Hepatocyte (in vitro differentiated cells): ENCODE data around the gene RHOF. TPM values are rescaled to one million over a fixed set of nuclear protein-coding genes. Genes with fewer than 3 reads are reported as not detected.

ENCODE experiments used
- DNase-seq: peaks from one replicate; pipeline ENCODE4 v3.0.0-alpha.2; 2016; ENCODE audit warnings: low spot score
- H2AFZ ChIP-seq: fragments of 200-600 bp; sonication (generic); 2 replicates; pipeline ENCODE4 v1.6.0; 2016; ENCODE audit warnings: antibody characterized with exemption, mild to moderate bottlenecking
- H3K27ac ChIP-seq: fragments of 200-600 bp; sonication (generic); 2 replicates; pipeline ENCODE4 v1.5.1; 2016; ENCODE audit warnings: mild to moderate bottlenecking
- H3K27me3 ChIP-seq: fragments of 200-600 bp; sonication (generic); 2 replicates; pipeline ENCODE4 v1.6.1; 2016
- H3K36me3 ChIP-seq: fragments of 200-600 bp; sonication (generic); replicated peaks from 2 replicates; pipeline ENCODE4 v1.5.1; 2016; ENCODE audit warnings: low read depth; ENCODE audit not compliant: insufficient read depth
- H3K4me1 ChIP-seq: fragments of 200-600 bp; sonication (generic); 2 replicates; pipeline ENCODE4 v1.5.1; 2016; ENCODE audit warnings: mild to moderate bottlenecking, moderate library complexity; ENCODE audit not compliant: insufficient read depth
- H3K4me2 ChIP-seq: fragments of 200-600 bp; sonication (generic); 2 replicates; pipeline ENCODE4 v1.6.0; 2016
- H3K4me3 ChIP-seq: fragments of 200-600 bp; sonication (generic); 2 replicates; pipeline ENCODE4 v1.5.1; 2016; ENCODE audit warnings: mild to moderate bottlenecking
- H3K79me2 ChIP-seq: fragments of 200-600 bp; sonication (generic); 2 replicates; pipeline ENCODE4 v1.6.0; 2017; ENCODE audit warnings: mild to moderate bottlenecking
- H3K9me2 ChIP-seq: fragments of 200-600 bp; sonication (generic); replicated peaks from 2 replicates; pipeline ENCODE4 v1.6.0; 2017; ENCODE audit warnings: mild to moderate bottlenecking; ENCODE audit not compliant: insufficient read depth
- H3K9me3 ChIP-seq: fragments of 200-600 bp; sonication (generic); 2 replicates; pipeline ENCODE4 v1.5.1; 2016; ENCODE audit warnings: low read depth, mild to moderate bottlenecking
- H4K20me1 ChIP-seq: fragments of 200-600 bp; sonication (generic); 2 replicates; pipeline ENCODE4 v1.6.0; 2016; ENCODE audit warnings: mild to moderate bottlenecking; ENCODE audit not compliant: insufficient read depth, poor library complexity, severe bottlenecking
- EZH2 ChIP-seq: fragments of 200-600 bp; sonication (generic); IDR thresholded peaks from 2 replicates; pipeline ENCODE4 v1.6.1; 2016; ENCODE audit warnings: antibody characterized with exemption, mild to moderate bottlenecking, borderline replicate concordance
- EZH2phosphoT487 ChIP-seq: fragments of 200-600 bp; sonication (generic); IDR thresholded peaks from one replicate; pipeline ENCODE4 v1.6.1; 2018; ENCODE audit warnings: antibody characterized with exemption, mild to moderate bottlenecking, low read depth, moderate library complexity; ENCODE audit not compliant: unreplicated experiment, severe bottlenecking
- WGBS: methylation state at CpG from one replicate; pipeline ENCODE4 v1.1.6; 2016; ENCODE audit warnings: low lambda C conversion rate; ENCODE audit errors: missing lambda C conversion rate; 5-methylcytosine and 5-hydroxymethylcytosine counted together
- polyA plus RNA-seq: library from polyadenylated mRNA; unstranded; fragments of >200 nt; fragmentation: Nextera tagmentation; extraction: Ambion mirVana; gene quantifications from 2 replicates; pipeline ENCODE4 v1.2.1, GENCODE V29; 2016
- total RNA-seq: library from RNA; depleted of rRNA; stranded (reverse); fragments of >200 nt; gene quantifications from 2 replicates; pipeline ENCODE4 v1.2.3, GENCODE V29; 2014
- TF ChIP-seq, protein P1 (sequence below): fragments of 200-600 bp; sonication (generic); IDR thresholded peaks from 2 replicates; pipeline ENCODE4 v1.5.1; 2016; ENCODE audit warnings: antibody characterized with exemption, mild to moderate bottlenecking; ENCODE audit not compliant: poor library complexity

Gene RHOF
- total and polyA plus RNA-seq, 2 experiments from 2014 or later, result 40.4 to 45.3 TPM

DNA sequence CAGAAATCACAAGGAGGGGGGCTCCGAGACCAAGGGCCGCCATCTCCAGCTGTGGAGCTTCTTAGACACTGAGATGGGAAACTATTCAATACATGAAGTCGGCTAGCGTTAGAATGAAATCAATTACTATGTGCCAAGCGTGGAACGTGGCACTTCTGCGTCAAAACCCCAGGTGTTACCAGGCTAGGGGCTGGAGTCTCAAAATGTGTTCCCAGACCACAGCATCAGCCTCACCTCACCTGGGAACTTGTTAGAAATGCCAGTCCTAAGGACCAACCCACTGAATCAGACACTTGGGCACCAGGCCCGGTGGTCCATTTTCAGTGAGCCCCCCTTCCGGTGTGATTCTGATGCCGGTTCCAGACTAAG lies 5.3 kb upstream of the RHOF start:
- Histone ChIP-seq H4K20me1 (peaks cover 25% of the 10 kb centered on the region), H3K27ac (peak overlapping the region; percentile 100), H2AFZ (no peak overlapping the region), H3K9me3 (no peaks in the 10 kb centered on the region), H3K4me1 (peaks cover 54% of the 10 kb centered on the region), H3K36me3 (no peaks in the 10 kb centered on the region), H3K27me3 (no peaks in the 10 kb centered on the region), H3K4me2 (peak overlapping the region; percentile 96), H3K4me3 (peak overlapping the region; percentile 6), H3K79me2 (peaks cover 62% of the 10 kb centered on the region), H3K9me2 (no peaks in the 10 kb centered on the region)
- TF ChIP-seq, protein P1, sequence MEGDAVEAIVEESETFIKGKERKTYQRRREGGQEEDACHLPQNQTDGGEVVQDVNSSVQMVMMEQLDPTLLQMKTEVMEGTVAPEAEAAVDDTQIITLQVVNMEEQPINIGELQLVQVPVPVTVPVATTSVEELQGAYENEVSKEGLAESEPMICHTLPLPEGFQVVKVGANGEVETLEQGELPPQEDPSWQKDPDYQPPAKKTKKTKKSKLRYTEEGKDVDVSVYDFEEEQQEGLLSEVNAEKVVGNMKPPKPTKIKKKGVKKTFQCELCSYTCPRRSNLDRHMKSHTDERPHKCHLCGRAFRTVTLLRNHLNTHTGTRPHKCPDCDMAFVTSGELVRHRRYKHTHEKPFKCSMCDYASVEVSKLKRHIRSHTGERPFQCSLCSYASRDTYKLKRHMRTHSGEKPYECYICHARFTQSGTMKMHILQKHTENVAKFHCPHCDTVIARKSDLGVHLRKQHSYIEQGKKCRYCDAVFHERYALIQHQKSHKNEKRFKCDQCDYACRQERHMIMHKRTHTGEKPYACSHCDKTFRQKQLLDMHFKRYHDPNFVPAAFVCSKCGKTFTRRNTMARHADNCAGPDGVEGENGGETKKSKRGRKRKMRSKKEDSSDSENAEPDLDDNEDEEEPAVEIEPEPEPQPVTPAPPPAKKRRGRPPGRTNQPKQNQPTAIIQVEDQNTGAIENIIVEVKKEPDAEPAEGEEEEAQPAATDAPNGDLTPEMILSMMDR, result no peak
- TF ChIP-seq EZH2phosphoT487 (no peak), EZH2 (no peak)
- no peak for DNase-seq
- WGBS, result 53% methylated on average over 10 of the region's 10 CpGs

DNA sequence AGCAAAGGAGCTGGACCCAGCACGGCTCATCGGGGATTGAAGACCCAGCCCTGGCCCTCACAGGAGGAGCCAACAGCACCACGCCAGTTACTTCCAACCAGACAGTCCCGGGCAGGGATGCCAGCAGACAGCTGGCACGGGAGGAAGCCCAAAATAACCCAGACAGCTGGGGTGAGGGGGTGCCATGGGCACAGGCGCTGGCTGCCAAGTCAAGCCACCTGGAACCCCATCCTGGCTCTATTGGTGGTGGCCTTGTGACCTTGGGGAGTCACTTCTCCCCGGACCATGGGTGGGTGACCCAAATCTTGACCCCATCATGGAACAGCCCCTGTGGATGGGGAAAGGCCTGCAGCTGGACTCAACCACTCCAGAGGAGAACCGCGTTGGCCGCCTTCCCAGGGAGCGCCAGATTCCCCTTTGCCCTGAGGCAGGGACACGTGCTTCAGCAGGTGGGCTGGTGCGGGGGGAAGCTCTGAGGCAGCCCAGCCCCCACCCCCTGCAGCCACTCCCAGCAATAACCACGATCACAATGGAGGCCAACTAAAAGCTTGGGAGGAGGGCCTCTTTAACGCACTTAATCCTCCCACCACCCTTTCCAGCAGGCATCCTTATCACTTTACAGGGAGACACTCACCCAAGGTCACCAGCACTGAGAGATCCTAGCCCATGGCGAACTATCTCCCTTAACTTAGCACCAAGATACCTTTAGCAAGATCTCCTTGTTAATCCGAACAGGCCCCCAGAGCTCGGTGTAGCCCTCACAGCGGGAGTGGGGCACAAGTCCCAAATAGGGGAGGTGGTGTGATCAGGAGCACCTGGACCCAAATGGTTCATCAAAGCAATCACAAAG lies 4.7 kb upstream of the RHOF start:
- no peaks in the 10 kb centered on the region for H3K9me3 ChIP-seq
- H3K27ac ChIP-seq, result peak overlapping the region; percentile 100
- WGBS, result 27% methylated on average over 19 of the region's 19 CpGs
- peaks cover 25% of the 10 kb centered on the region for H4K20me1 ChIP-seq
- H3K4me1 ChIP-seq, result peaks cover 54% of the 10 kb centered on the region
- no peak overlapping the region for H2AFZ ChIP-seq
- H3K4me3 ChIP-seq, result peak overlapping the region; percentile 6
- peak overlapping the region; percentile 96 for H3K4me2 ChIP-seq
- no peaks in the 10 kb centered on the region for H3K27me3 ChIP-seq
- H3K9me2 ChIP-seq, result no peaks in the 10 kb centered on the region
- peaks cover 64% of the 10 kb centered on the region for H3K79me2 ChIP-seq
- TF ChIP-seq EZH2phosphoT487 (no peak), EZH2 (no peak)
- TF ChIP-seq, protein P1, result no peak
- DNase-seq, result peak; percentile 86
- no peaks in the 10 kb centered on the region for H3K36me3 ChIP-seq

DNA sequence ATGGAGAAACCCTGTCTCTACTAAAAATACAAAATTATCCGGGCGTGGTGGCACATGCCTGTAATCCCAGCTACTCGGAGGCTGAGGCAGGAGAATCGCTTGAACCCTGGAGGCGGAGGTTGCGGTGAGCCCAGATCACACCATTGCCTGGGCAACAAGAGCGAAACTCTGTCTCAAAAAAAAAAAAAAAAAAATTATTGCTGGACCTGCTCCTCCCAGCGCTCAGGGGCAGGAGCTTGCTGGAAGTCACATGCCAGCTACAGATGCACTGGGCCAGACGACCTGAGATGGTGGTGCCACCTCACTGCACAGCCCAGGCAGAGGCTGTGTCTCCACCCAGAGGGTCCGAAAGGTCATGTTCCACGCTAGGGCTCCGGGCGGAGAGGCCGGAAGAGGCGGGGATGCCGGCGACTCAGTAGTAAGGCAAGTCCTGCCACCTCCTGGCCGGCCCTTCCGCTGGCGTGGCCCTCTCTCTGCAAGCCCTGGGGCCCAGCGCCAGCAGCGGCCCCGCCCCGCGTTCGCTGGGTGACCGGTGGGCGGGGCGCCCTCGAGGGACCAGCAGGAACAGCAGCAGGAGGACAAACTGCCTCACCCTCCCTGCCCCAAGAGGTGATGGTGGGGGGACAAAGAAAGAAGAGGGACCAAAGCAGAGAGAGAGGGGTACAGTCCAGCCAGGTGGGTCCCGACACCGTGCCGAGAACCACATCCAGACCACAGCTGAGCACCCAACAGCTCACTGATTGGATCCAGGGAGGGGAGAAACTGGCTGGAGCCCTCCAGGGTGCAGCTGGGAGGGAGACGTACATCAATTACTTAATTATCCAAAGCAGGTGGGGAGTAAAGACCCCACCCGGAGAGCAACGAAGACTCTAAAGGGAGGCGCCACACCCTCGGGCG lies 3.6 kb upstream of the RHOF start:
- H3K27ac ChIP-seq, result peak overlapping the region; percentile 100
- H3K9me3 ChIP-seq, result no peaks in the 10 kb centered on the region
- H3K79me2 ChIP-seq, result peaks cover 62% of the 10 kb centered on the region
- no peaks in the 10 kb centered on the region for H3K27me3 ChIP-seq
- H3K36me3 ChIP-seq, result no peaks in the 10 kb centered on the region
- peak overlapping the region; percentile 96 for H3K4me2 ChIP-seq
- WGBS, result 28% methylated on average over 39 of the region's 39 CpGs
- H3K4me1 ChIP-seq, result peaks cover 54% of the 10 kb centered on the region
- H2AFZ ChIP-seq, result no peak overlapping the region
- peaks cover 25% of the 10 kb centered on the region for H4K20me1 ChIP-seq
- H3K4me3 ChIP-seq, result no peak overlapping the region
- TF ChIP-seq, protein P1, result peak; percentile 24
- no peak for TF ChIP-seq EZH2phosphoT487
- H3K9me2 ChIP-seq, result no peaks in the 10 kb centered on the region
- peak; percentile 96 for DNase-seq
